Stimulated activated CD4-positive, alpha-beta T cell treated with anti-CD3 and anti-CD28 coated beads, Interleukin-1b, Interleukin-23, amount 100 ng/mL, for 24 hours (primary cell): ENCODE measurements around the gene MTRFR.
"Not testable (repeated sequence)": the region's sequence is repeated elsewhere in the genome, so short reads cannot be mapped to it uniquely, and the experiment has no call there.

ENCODE experiments used
- DNase-seq, 4 experiments: peaks; one replicate each; pipeline ENCODE4 v3.0.0-alpha.2; 2020; ENCODE audit warnings: low read depth in 4 of 4, low spot score in 1 of 4

The MTRFR gene

GRCh38 chr12:123232807-123233504 lies at the start of gene MTRFR, which contains the start of gene MPHOSPH9:
Gene MTRFR (plus strand): TSS chr12:123233436. CDS start chr12:123253675, 20,239 bp downstream.
Gene MPHOSPH9 (minus strand): TSS chr12:123233141. CDS start chr12:123230364, 2,777 bp downstream.
- peak; percentile 89 to 98 (median 95) for DNase-seq

- no peak for DNase-seq
Observed at GRCh38 chr12:123187637-123188036, 45.6 kb upstream of the MTRFR start.

- DNase-seq, result no peak
Observed at GRCh38 chr12:123199936-123200335, 33.3 kb upstream of the MTRFR start.

- no peak for DNase-seq
Observed at GRCh38 chr12:123200414-123200813, 32.8 kb upstream of the MTRFR start.

- DNase-seq, result not testable (repeated sequence)
Observed at GRCh38 chr12:123206794-123207193, 26.4 kb upstream of the MTRFR start.

GRCh38 chr12:123207815-123208214 lies 25.4 kb upstream of the MTRFR start:
- DNase-seq, result not testable (repeated sequence)

- peak in 1 of 4 experiments; percentile 42 for DNase-seq
Observed at GRCh38 chr12:123223241-123223668, 10.0 kb upstream of the MTRFR start.

GRCh38 chr12:123225443-123225842 lies 7.8 kb upstream of the MTRFR start:
- DNase-seq, result no peak

- no peak for DNase-seq
Observed at GRCh38 chr12:123227581-123228258, 5.5 kb upstream of the MTRFR start.

- no peak for DNase-seq
Observed at GRCh38 chr12:123229051-123229450, 4.2 kb upstream of the MTRFR start.

- DNase-seq, result no peak
Observed at GRCh38 chr12:123231931-123232330, 1.3 kb upstream of the MTRFR start.

GRCh38 chr12:123232472-123232806 lies 797 bp upstream of the MTRFR start:
- DNase-seq, result no peak

- no peak for DNase-seq
Observed at GRCh38 chr12:123233505-123234308, 471 bp downstream of the MTRFR start.

- DNase-seq, result peak; percentile 50 to 56 (median 50)
Observed at GRCh38 chr12:123237646-123238329, 4.6 kb downstream of the MTRFR start.

GRCh38 chr12:123238330-123238682 lies 5.1 kb downstream of the MTRFR start:
- DNase-seq, result no peak

GRCh38 chr12:123238961-123239360 lies 5.7 kb downstream of the MTRFR start:
- DNase-seq, result no peak

GRCh38 chr12:123242116-123242904 lies 9.1 kb downstream of the MTRFR start:
- no peak for DNase-seq

GRCh38 chr12:123243671-123244262 lies 10.5 kb downstream of the MTRFR start:
- DNase-seq, result no peak

GRCh38 chr12:123245678-123246077 lies 12.4 kb downstream of the MTRFR start:
- DNase-seq, result no peak

GRCh38 chr12:123248129-123248528 lies 14.9 kb downstream of the MTRFR start:
- not testable (repeated sequence) for DNase-seq
